Measurements from ENCODE around the gene ZNF366. TPM values are rescaled to one million over a fixed set of nuclear protein-coding genes. Genes with fewer than 3 reads are reported as not detected.

Gene ZNF366
- total RNA-seq, 2 experiments from 2014 or later: not detected

GRCh38 chr5:72465601-72466563, 41.3 kb downstream of the ZNF366 start:
- no peak for DNase-seq (ENCODE audit: low spot score)
- no peaks in the 10 kb centered on the region for H3K9me3 ChIP-seq (ENCODE audit: low read length)
- no peaks in the 10 kb centered on the region for H4K20me1 ChIP-seq (ENCODE audit: insufficient read depth, low read length)
- no peaks in the 10 kb centered on the region for H3K79me2 ChIP-seq (ENCODE audit: insufficient read depth, low read depth, low read length)
- ChIA-PET CTCF (ENCODE audit: unreplicated experiment) (no interaction called here), POLR2A (no interaction called here)
- no TSS peak for BruUV-seq (replicated peaks)
- no peaks in the 10 kb centered on the region for H3K4me1 ChIP-seq (ENCODE audit: insufficient read depth, low read length, poor library complexity, severe bottlenecking)
- intact Hi-C loops (cut with micrococcal nuclease; ENCODE audit: unreplicated experiment): no loop called here
- H3K4me3 ChIP-seq (ENCODE audit: low read depth, low read length, poor library complexity, severe bottlenecking): no peak overlapping the region
- H3K4me2 ChIP-seq (ENCODE audit: low read length): no peak overlapping the region
- no peak overlapping the region for H2AFZ ChIP-seq (ENCODE audit: low read length)
- H3K36me3 ChIP-seq (ENCODE audit: insufficient read depth, low read length): no peaks in the 10 kb centered on the region
- no peaks in the 10 kb centered on the region for H3K9me2 ChIP-seq (ENCODE audit: insufficient read depth, low read length)
- no peak overlapping the region for H3K27ac ChIP-seq (ENCODE audit: low read depth, low read length, poor library complexity, severe bottlenecking)
- TF ChIP-seq CTCF (conservative IDR thresholded peaks at IDR 0.05; ENCODE audit: low read length): no peak
- TF ChIP-seq EZH2phosphoT487 (IDR thresholded peaks at IDR 0.05; ENCODE audit: borderline replicate concordance, low read depth, low read length): no peak

GRCh38 chr5:72465066-72465465, 42.1 kb downstream of the ZNF366 start:
- TF ChIP-seq EZH2phosphoT487 (IDR thresholded peaks at IDR 0.05; ENCODE audit: borderline replicate concordance, low read depth, low read length) (no peak), CTCF (conservative IDR thresholded peaks at IDR 0.05; ENCODE audit: low read length) (no peak)
- intact Hi-C loops (cut with micrococcal nuclease; ENCODE audit: unreplicated experiment): no loop called here
- Histone ChIP-seq H3K4me3 (ENCODE audit: low read depth, low read length, poor library complexity, severe bottlenecking) (no peak overlapping the region), H3K27ac (ENCODE audit: low read depth, low read length, poor library complexity, severe bottlenecking) (no peak overlapping the region), H3K36me3 (ENCODE audit: insufficient read depth, low read length) (no peaks in the 10 kb centered on the region), H3K9me3 (ENCODE audit: low read length) (no peaks in the 10 kb centered on the region), H3K79me2 (ENCODE audit: insufficient read depth, low read depth, low read length) (no peaks in the 10 kb centered on the region), H2AFZ (ENCODE audit: low read length) (no peak overlapping the region), H3K4me1 (ENCODE audit: insufficient read depth, low read length, poor library complexity, severe bottlenecking) (no peaks in the 10 kb centered on the region), H3K9me2 (ENCODE audit: insufficient read depth, low read length) (no peaks in the 10 kb centered on the region), H4K20me1 (ENCODE audit: insufficient read depth, low read length) (no peaks in the 10 kb centered on the region), H3K4me2 (ENCODE audit: low read length) (no peak overlapping the region)
- POLR2A ChIA-PET: no interaction called here
- CTCF ChIA-PET (ENCODE audit: unreplicated experiment): no interaction called here
- no peak for DNase-seq (ENCODE audit: low spot score)
- BruUV-seq (replicated peaks): no TSS peak

- Histone ChIP-seq H3K4me3 (ENCODE audit: low read depth, low read length, poor library complexity, severe bottlenecking) (no peak overlapping the region), H3K9me2 (ENCODE audit: insufficient read depth, low read length) (no peaks in the 10 kb centered on the region), H3K27ac (ENCODE audit: low read depth, low read length, poor library complexity, severe bottlenecking) (no peak overlapping the region), H3K4me2 (ENCODE audit: low read length) (no peak overlapping the region), H4K20me1 (ENCODE audit: insufficient read depth, low read length) (no peaks in the 10 kb centered on the region), H3K36me3 (ENCODE audit: insufficient read depth, low read length) (no peaks in the 10 kb centered on the region), H2AFZ (ENCODE audit: low read length) (no peak overlapping the region), H3K9me3 (ENCODE audit: low read length) (no peaks in the 10 kb centered on the region), H3K79me2 (ENCODE audit: insufficient read depth, low read depth, low read length) (no peaks in the 10 kb centered on the region), H3K4me1 (ENCODE audit: insufficient read depth, low read length, poor library complexity, severe bottlenecking) (no peaks in the 10 kb centered on the region)
- BruUV-seq (replicated peaks): no TSS peak
- intact Hi-C loops (cut with micrococcal nuclease; ENCODE audit: unreplicated experiment): no loop called here
- ChIA-PET CTCF (ENCODE audit: unreplicated experiment) (no interaction called here), POLR2A (no interaction called here)
- no peak for DNase-seq (ENCODE audit: low spot score)
- no peak for TF ChIP-seq CTCF (conservative IDR thresholded peaks at IDR 0.05; ENCODE audit: low read length)
- TF ChIP-seq EZH2phosphoT487 (IDR thresholded peaks at IDR 0.05; ENCODE audit: borderline replicate concordance, low read depth, low read length): no peak
Observed at GRCh38 chr5:72464071-72464470, 43.1 kb downstream of the ZNF366 start.
